H1 (cell line): ENCODE results near the gene TEN1. TPM values are rescaled to one million over a fixed set of nuclear protein-coding genes. Genes with fewer than 3 reads are reported as not detected.

Experiments used
- CTCF ChIA-PET: fragments of 300-600 bp; sonication (Branson Sonifier 250); formaldehyde crosslinking; loops from one replicate; lab custom pipeline; 2021; ENCODE audit not compliant: partially characterized antibody; lab: Charles Lee
- POLR2A ChIA-PET: fragments of 300-600 bp; sonication (Branson Sonifier 250); formaldehyde crosslinking; loops from one replicate; lab custom pipeline; 2021; ENCODE audit warnings: inconsistent platforms; ENCODE audit not compliant: partially characterized antibody; lab: Charles Lee
- DNase-seq, 2 experiments: peaks; one replicate each; pipeline versions ENCODE4 v3.0.0 to v3.0.0-alpha.2; 2010 to 2022; ENCODE audit warnings: low spot score in 2 of 2, low read depth in 1 of 2, mixed read lengths in 1 of 2
- FAIRE-seq: peaks from 2 replicates; lab custom pipeline; 2011; peaks lifted over from hg19 to GRCh38; lab: Jason Lieb, UNC
- H2AFZ ChIP-seq: 2 replicates; pipeline ENCODE4 v1.8.1; 2012; ENCODE audit warnings: low read length, inconsistent platforms
- H2AK5ac ChIP-seq: 2 replicates; pipeline ENCODE4 v1.6.1; 2013; ENCODE audit warnings: low read depth, low read length
- H2BK120ac ChIP-seq: replicated peaks from 2 replicates; pipeline ENCODE3; 2013; ENCODE audit warnings: low read depth, low read length, inconsistent platforms
- H2BK12ac ChIP-seq: 2 replicates; pipeline ENCODE4 v1.6.1; 2013; ENCODE audit warnings: low read depth, low read length
- H2BK15ac ChIP-seq: 2 replicates; pipeline ENCODE4 v1.6.1; 2013; ENCODE audit warnings: low read length
- H2BK20ac ChIP-seq: 2 replicates; pipeline ENCODE4 v1.6.1; 2013; ENCODE audit warnings: low read length
- H2BK5ac ChIP-seq: 2 replicates; pipeline ENCODE4 v1.6.1; 2013; ENCODE audit warnings: low read depth, low read length
- H3K14ac ChIP-seq: 2 replicates; pipeline ENCODE4 v1.6.1; 2013; ENCODE audit warnings: inconsistent platforms; ENCODE audit not compliant: insufficient read length
- H3K18ac ChIP-seq: 2 replicates; pipeline ENCODE4 v1.6.1; 2013; ENCODE audit warnings: low read length; ENCODE audit errors: extremely low read depth
- H3K23ac ChIP-seq: 2 replicates; pipeline ENCODE4 v1.6.1; 2013; ENCODE audit warnings: inconsistent platforms; ENCODE audit not compliant: insufficient read length
- H3K23me2 ChIP-seq: 2 replicates; pipeline ENCODE4 v1.6.1; 2013; ENCODE audit warnings: low read depth, low read length
- H3K27ac ChIP-seq: 2 replicates; pipeline ENCODE4 v1.6.1; 2011; ENCODE audit warnings: low read depth, low read length, inconsistent platforms
- H3K27me3 ChIP-seq, 4 experiments: replicated peaks in 1 of 4; 1 replicate in 1 of 4; 2 replicates in 3 of 4; pipeline versions ENCODE4 v1.6.1 to v1.8.1; 2011 to 2013; ENCODE audit warnings: low read length in 3 of 4, mild to moderate bottlenecking in 3 of 4, inconsistent platforms in 2 of 4, mixed read lengths in 2 of 4, moderate library complexity in 1 of 4; ENCODE audit not compliant: control insufficient read depth in 3 of 4, insufficient read depth in 3 of 4; ENCODE audit errors: extremely low read depth in 1 of 4
- H3K36me3 ChIP-seq, 4 experiments: 2 replicates each; pipeline versions ENCODE4 v1.6.1 to v1.8.1; 2011 to 2013; ENCODE audit warnings: mild to moderate bottlenecking in 4 of 4, low read length in 3 of 4, moderate library complexity in 2 of 4, control low read depth in 1 of 4, inconsistent platforms in 1 of 4; ENCODE audit not compliant: insufficient read depth in 4 of 4, control insufficient read depth in 2 of 4
- H3K4ac ChIP-seq: replicated peaks from 2 replicates; pipeline ENCODE3; 2013; ENCODE audit warnings: low read length, low read depth, mixed read lengths, inconsistent platforms; ENCODE audit not compliant: insufficient read length
- H3K4me1 ChIP-seq, 4 experiments: replicated peaks in 1 of 4; 1 replicate in 1 of 4; 2 replicates in 3 of 4; pipeline versions ENCODE4 v1.6.1 to v1.8.1; 2011 to 2013; ENCODE audit warnings: low read length in 3 of 4, inconsistent platforms in 2 of 4, mixed read lengths in 1 of 4; ENCODE audit not compliant: insufficient read depth in 4 of 4, control insufficient read depth in 3 of 4
- H3K4me2 ChIP-seq, 2 experiments: 2 replicates each; pipeline versions ENCODE4 v1.6.1 to v1.8.1; 2011 to 2013; ENCODE audit warnings: low read depth in 2 of 2, low read length in 2 of 2, control low read depth in 1 of 2, inconsistent platforms in 1 of 2, mild to moderate bottlenecking in 1 of 2; ENCODE audit not compliant: insufficient read depth in 1 of 2
- H3K4me3 ChIP-seq, 4 experiments: fragments of 200-600, 300-600 bp in 1 of 4; sonication (generic), shearing (Covaris generic), sonication (Bioruptor Twin) in 1 of 4; 2 replicates each; pipeline versions ENCODE4 v1.5.1 to v1.8.1; 2011 to 2016; ENCODE audit warnings: low read length in 4 of 4, low read depth in 3 of 4, control low read depth in 2 of 4, inconsistent platforms in 2 of 4, mild to moderate bottlenecking in 2 of 4, mixed read lengths in 1 of 4, moderate library complexity in 1 of 4; ENCODE audit not compliant: insufficient read depth in 2 of 4; ENCODE audit errors: extremely low read depth in 1 of 4
- H3K56ac ChIP-seq: replicated peaks from 2 replicates; pipeline ENCODE3; 2013; ENCODE audit warnings: low read depth, mild to moderate bottlenecking, mixed read lengths, low read length, inconsistent platforms; ENCODE audit not compliant: insufficient read length
- H3K79me1 ChIP-seq: 2 replicates; pipeline ENCODE4 v1.6.1; 2013; ENCODE audit warnings: low read depth, low read length, control low read depth
- H3K79me2 ChIP-seq, 2 experiments: 2 replicates each; pipeline versions ENCODE4 v1.6.1 to v1.8.1; 2012 to 2013; ENCODE audit warnings: low read length in 2 of 2, mild to moderate bottlenecking in 2 of 2, inconsistent platforms in 1 of 2; ENCODE audit not compliant: insufficient read depth in 2 of 2, control insufficient read depth in 1 of 2
- H3K9ac ChIP-seq, 4 experiments: replicated peaks in 1 of 4; 1 replicate in 1 of 4; 2 replicates in 3 of 4; pipeline versions ENCODE4 v1.6.1 to v1.8.1; 2011 to 2013; ENCODE audit warnings: low read depth in 3 of 4, low read length in 3 of 4, control low read depth in 2 of 4, mild to moderate bottlenecking in 2 of 4, moderate library complexity in 2 of 4, inconsistent platforms in 1 of 4; ENCODE audit errors: extremely low read depth in 1 of 4
- H3K9me3 ChIP-seq, 2 experiments: 2 replicates each; pipeline versions ENCODE4 v1.6.1 to v1.8.1; 2012 to 2013; ENCODE audit warnings: mild to moderate bottlenecking in 2 of 2, moderate library complexity in 2 of 2, control low read depth in 1 of 2, inconsistent platforms in 1 of 2, low read depth in 1 of 2, low read length in 1 of 2, mixed read lengths in 1 of 2; ENCODE audit not compliant: insufficient read depth in 2 of 2
- H4K20me1 ChIP-seq, 2 experiments: replicated peaks in 1 of 2; 2 replicates each; pipeline versions ENCODE3 to v1.8.1; 2011 to 2013; ENCODE audit warnings: inconsistent platforms in 2 of 2, low read length in 2 of 2, mild to moderate bottlenecking in 1 of 2; ENCODE audit not compliant: insufficient read depth in 2 of 2, control insufficient read depth in 1 of 2
- H4K5ac ChIP-seq: 2 replicates; pipeline ENCODE4 v1.6.1; 2013; ENCODE audit warnings: low read length, low read depth, mixed read lengths, inconsistent platforms; ENCODE audit not compliant: insufficient read length
- H4K8ac ChIP-seq: 2 replicates; pipeline ENCODE4 v1.8.0; 2013; ENCODE audit warnings: mild to moderate bottlenecking, moderate library complexity, low read length, inconsistent platforms; ENCODE audit not compliant: insufficient read depth; ENCODE audit errors: extremely low read depth
- H4K91ac ChIP-seq: replicated peaks from 2 replicates; pipeline ENCODE3; 2013; ENCODE audit warnings: low read length, mixed read lengths, inconsistent platforms; ENCODE audit not compliant: insufficient read length
- BCL11A ChIP-seq, 2 experiments: IDR thresholded peaks; one replicate each; pipeline ENCODE4 v1.6.1; 2011; ENCODE audit warnings: low read depth in 2 of 2, low read length in 2 of 2, mild to moderate bottlenecking in 2 of 2
- CBX5 ChIP-seq: fragments of 300-800, 300-1000 bp; sonication (generic); IDR thresholded peaks from 2 replicates; pipeline ENCODE4 v1.7.1; 2016; ENCODE audit warnings: antibody characterized with exemption, low read length, low read depth
- JUND ChIP-seq: IDR thresholded peaks from 2 replicates; pipeline ENCODE4 v1.6.1; 2011; ENCODE audit warnings: mild to moderate bottlenecking, improper control_type of control experiment, low read length
- MAX ChIP-seq: IDR thresholded peaks from 2 replicates; pipeline ENCODE4 v1.6.1; 2012; ENCODE audit warnings: inconsistent platforms
- RXRA ChIP-seq: IDR thresholded peaks from 2 replicates; pipeline ENCODE4 v1.6.1; 2011; ENCODE audit warnings: low read depth, mild to moderate bottlenecking, low read length, moderate library complexity; ENCODE audit not compliant: insufficient read depth
- YY1 ChIP-seq: IDR thresholded peaks from 2 replicates; pipeline ENCODE4 v1.6.1; 2011; ENCODE audit warnings: low read depth, mild to moderate bottlenecking, low read length
- WGBS, 2 experiments: shearing (Covaris generic) in 1 of 2; methylation state at CpG; one replicate each; pipeline versions ENCODE4 v1.1.6 to v1.1.7; 2013 to 2015; ENCODE audit warnings: low lambda C conversion rate in 2 of 2, mixed read lengths in 2 of 2, inconsistent platforms in 1 of 2, low coverage in 1 of 2, missing lambda C conversion rate in 1 of 2; ENCODE audit not compliant: insufficient replicate concordance in 2 of 2, insufficient coverage in 1 of 2, insufficient read length in 1 of 2; ENCODE audit errors: extremely low coverage in 1 of 2, missing lambda C conversion rate in 1 of 2; 5-methylcytosine and 5-hydroxymethylcytosine counted together
- polyA plus RNA-seq, 7 experiments: library from polyadenylated mRNA; depleted of rRNA in 3 of 7; stranded (reverse) in 5 of 7; unstranded in 2 of 7; fragments of >200 nt in 5 of 7; fragments of 200-250 nt in 2 of 7; gene quantifications; 1 replicate in 5 of 7; 2 replicates in 1 of 7; 4 replicates in 1 of 7; pipeline versions ENCODE4 v1.2.1 to v1.2.3, GENCODE V29; 2011 to 2013; ENCODE audit warnings: missing spikeins in 2 of 7, mixed read lengths in 2 of 7
- total RNA-seq: library from RNA; stranded (reverse); fragmentation: NEBNext Ultra II Directional; extraction: Animal tissue kit (Norgen Biotek cat#: 25700); gene quantifications from 2 replicates; pipeline ENCODE4 v1.2.1, GENCODE V29; 2021

Gene TEN1
- total and polyA plus RNA-seq, 2 of the 8 experiments (the other 6 are each of a cell fraction or from before 2014, with no cell fraction given), result 15.9 to 18.7 TPM

GRCh38 chr17:75981019-75981615, 2.1 kb downstream of the TEN1 start:
- 92% methylated on average over 7 of the region's 7 CpGs; no CpG with 5 or more reads in 1 of the 2 experiments for WGBS, 2 experiments
- CTCF ChIA-PET, result interaction anchor here (0.6 to 1.8 kb wide), 5 partner anchors 19 to 231 kb away, joined by 3 to 12 read pairs (median 3); partner anchors contain the start of gene CDK3
- H3K27ac ChIP-seq, result no peak overlapping the region

More at GRCh38 chr17:75981019-75981615, 2.1 kb downstream of the TEN1 start:
- Histone ChIP-seq H2BK12ac (no peak overlapping the region), H3K36me3 (peaks cover 0 to 7% (median 0%) of the 10 kb centered on the region in 4 experiments; a peak in 1 of 8 replicates), H3K4me2 (no peak overlapping the region), H3K23ac (no peak overlapping the region), H3K79me1 (0 out of 2 replicates have a peak, but pooled peaks cover 6% of the 10 kb centered on the region), H2AFZ (no peak overlapping the region), H3K18ac (no peak overlapping the region), H4K8ac (no peak overlapping the region), H3K9ac (no peak overlapping the region), H2BK20ac (no peak overlapping the region), H3K4me3 (no peak overlapping the region), H4K20me1 (no peaks in the 10 kb centered on the region), H4K91ac (no peak overlapping the region), H2AK5ac (no peak overlapping the region), H3K4me1 (peaks cover 7 to 18% (median 13%) of the 10 kb centered on the region in 4 experiments), H2BK15ac (no peak overlapping the region), H3K27me3 (no peaks in the 10 kb centered on the region), H3K14ac (no peak overlapping the region), H3K23me2 (peaks cover 8% of the 10 kb centered on the region; the same call in 1 of the 2 replicates), H3K4ac (no peak overlapping the region), H4K5ac (no peak overlapping the region), H3K56ac (no peak overlapping the region), H3K9me3 (no peaks in the 10 kb centered on the region), H2BK120ac (peak overlapping the region; percentile 93), H2BK5ac (no peak overlapping the region), H3K79me2 (peaks cover 0 to 35% of the 10 kb centered on the region in 2 experiments; a peak in 3 of 4 replicates)
- DNase-seq (no peak), FAIRE-seq (no peak)
- TF ChIP-seq BCL11A (IDR thresholded peaks at IDR 0.05; ENCODE audit: low read depth in 2 of 2, low read length in 2 of 2) (no peak), YY1 (no peak), JUND (no peak), MAX (no peak), RXRA (no peak), CBX5 (no peak)
- POLR2A ChIA-PET, result interaction anchor here (0.9 to 1.7 kb wide), 4 partner anchors 15 to 122 kb away, joined by 3 to 6 read pairs (median 4); partner anchors contain the start of gene EXOC7
